Hepatocyte (in vitro differentiated cells): ENCODE results near the gene CNOT4.

Experiments
- EZH2 ChIP-seq: fragments of 200-600 bp; sonication (generic); IDR thresholded peaks from 2 replicates; pipeline ENCODE4 v1.6.1; 2016; ENCODE audit warnings: antibody characterized with exemption, mild to moderate bottlenecking, borderline replicate concordance
- TF ChIP-seq, protein P1 (sequence below): fragments of 200-600 bp; sonication (generic); IDR thresholded peaks from 2 replicates; pipeline ENCODE4 v1.5.1; 2016; ENCODE audit warnings: antibody characterized with exemption, mild to moderate bottlenecking; ENCODE audit not compliant: poor library complexity

DNA sequence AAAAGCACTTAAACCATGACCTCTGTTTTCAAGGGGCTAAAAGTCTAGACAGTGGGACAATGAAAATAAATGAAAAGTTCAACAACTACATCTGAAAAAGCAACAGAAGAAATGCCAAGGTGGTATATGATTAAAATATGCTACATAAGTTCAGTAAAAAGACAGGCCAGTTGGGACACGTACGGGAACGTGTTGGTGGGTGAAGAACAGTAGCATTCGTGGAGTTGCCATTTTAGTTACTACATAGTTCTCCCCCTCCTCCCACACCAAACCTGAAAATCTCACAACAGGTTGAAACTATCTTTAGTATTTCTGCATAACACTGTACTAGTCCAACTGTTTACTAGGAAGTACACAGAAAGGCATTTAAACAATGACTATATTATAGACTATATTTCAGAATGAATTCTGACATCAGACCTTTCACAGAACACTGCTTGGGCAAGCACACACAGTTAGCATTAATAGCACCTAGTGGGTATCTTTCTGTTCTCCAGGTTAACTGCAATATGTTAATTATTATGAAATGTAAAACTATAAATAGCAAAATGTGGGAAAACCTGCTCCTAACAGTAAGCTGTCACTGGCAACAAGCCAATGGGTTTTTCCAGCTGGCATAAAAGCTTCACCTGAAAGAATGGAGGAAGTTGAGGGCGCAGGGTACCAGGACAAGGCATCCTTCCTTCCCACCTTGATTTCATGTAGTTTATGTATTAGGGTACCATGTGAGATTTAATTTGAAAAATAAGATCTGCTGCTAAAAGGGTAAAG lies 141.3 kb downstream of the CNOT4 start:
- TF ChIP-seq, protein P1, sequence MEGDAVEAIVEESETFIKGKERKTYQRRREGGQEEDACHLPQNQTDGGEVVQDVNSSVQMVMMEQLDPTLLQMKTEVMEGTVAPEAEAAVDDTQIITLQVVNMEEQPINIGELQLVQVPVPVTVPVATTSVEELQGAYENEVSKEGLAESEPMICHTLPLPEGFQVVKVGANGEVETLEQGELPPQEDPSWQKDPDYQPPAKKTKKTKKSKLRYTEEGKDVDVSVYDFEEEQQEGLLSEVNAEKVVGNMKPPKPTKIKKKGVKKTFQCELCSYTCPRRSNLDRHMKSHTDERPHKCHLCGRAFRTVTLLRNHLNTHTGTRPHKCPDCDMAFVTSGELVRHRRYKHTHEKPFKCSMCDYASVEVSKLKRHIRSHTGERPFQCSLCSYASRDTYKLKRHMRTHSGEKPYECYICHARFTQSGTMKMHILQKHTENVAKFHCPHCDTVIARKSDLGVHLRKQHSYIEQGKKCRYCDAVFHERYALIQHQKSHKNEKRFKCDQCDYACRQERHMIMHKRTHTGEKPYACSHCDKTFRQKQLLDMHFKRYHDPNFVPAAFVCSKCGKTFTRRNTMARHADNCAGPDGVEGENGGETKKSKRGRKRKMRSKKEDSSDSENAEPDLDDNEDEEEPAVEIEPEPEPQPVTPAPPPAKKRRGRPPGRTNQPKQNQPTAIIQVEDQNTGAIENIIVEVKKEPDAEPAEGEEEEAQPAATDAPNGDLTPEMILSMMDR, result no peak
- no peak for TF ChIP-seq EZH2
